Cortex of kidney (tissue), 1 donor: Measurements from ENCODE around the gene GCNT2.
"Not testable (repeated sequence)": the region's sequence is repeated elsewhere in the genome, so short reads cannot be mapped to it uniquely, and the experiment has no call there.

Experiments used
- DNase-seq: peaks from one replicate; lab custom pipeline; 2025; lab: John Stamatoyannopoulos, UW

Gene GCNT2

DNA sequence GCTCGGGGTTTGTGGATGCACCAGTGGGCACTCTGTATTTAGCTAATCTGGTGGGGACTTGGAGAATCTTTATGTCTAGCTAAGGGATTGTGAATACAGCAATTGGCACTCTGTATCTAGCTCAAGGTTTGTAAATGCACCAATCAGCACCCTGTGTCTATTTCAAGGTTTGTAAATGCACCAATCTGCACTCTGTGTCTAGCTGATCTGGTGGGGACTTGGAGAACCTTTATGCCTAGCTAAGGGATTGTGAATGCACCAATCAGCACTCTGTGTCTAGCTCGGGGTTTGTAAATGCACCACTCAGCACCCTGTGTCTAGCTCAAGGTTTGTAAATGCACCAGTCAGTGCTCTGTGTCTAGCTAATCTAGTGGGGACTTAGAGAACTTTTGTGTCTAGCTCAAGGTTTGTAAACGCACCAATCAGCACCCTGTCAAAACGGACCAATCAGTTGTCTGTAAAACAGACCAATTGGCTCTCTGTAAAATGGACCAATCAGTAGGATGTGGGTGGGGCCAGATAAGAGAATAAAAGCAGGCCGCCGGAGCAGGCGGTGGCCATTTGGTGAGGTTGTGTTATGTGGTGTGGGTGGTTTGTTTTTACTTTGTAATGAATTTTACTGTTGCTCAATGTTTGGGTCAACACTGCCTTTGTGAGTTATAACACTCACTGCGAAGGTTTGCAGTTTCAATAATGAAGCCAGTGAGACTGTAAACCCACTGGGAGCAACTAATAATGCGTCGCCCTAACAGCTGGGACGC, 139.5 kb downstream of the GCNT2 start:
- DNase-seq, result not testable (repeated sequence)

DNA sequence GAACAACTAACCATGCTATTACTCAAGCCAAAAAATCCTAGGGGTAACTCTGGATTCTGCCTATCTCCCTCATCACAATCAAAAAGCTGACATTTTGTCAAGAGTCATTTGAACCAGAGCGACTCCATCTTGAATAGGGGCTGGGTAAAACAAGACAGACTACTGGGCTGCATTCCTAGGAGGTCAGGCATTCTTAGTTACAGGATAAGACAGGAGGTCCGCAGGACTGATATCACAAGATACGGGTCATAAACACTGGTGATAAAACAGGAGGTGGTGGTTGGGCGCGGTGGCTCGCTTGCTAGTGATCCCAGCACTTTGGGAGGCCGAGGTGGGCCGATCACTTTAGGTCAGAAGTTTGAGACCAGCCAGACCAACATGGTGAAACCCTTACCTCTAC, 141.1 kb downstream of the GCNT2 start:
- no peak for DNase-seq

DNA sequence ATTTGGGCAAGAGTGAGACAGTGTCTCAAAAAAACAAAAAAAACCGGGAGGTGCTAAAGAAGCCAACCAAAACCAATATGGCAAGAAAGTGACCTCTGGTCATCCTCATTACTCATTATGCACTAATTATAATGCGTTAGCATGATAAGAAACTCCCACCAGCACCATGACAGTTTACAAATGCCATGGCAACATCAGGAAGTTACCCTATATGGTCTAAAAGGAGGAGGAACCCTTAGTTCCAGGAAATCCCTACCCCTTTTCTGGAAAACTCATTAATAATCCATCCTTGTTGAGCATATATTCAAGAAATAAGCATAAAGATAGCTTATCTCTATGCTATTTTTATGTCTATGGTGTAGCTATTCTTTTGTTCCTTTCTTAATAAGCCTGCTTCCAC, 141.6 kb downstream of the GCNT2 start:
- DNase-seq, result no peak

DNA sequence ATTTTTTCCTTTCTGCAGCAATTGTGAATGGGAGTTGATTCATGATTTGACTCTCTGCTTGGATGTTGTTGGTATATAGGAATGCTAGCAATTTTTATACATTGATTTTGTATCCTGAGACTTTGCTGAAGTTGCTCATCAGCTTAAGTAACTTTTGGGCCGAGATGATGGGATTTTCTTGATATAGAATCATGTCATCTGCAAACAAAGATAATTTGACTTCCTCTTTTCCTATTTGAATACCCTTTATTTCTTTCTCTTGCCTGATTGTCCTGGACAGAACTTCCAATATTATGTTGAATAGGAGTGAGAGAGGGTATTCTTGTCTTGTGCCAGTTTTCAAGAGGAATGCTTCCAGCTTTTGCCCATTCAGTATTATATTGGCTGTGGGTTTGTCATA, 144.4 kb downstream of the GCNT2 start:
- DNase-seq, result not testable (repeated sequence)

DNA sequence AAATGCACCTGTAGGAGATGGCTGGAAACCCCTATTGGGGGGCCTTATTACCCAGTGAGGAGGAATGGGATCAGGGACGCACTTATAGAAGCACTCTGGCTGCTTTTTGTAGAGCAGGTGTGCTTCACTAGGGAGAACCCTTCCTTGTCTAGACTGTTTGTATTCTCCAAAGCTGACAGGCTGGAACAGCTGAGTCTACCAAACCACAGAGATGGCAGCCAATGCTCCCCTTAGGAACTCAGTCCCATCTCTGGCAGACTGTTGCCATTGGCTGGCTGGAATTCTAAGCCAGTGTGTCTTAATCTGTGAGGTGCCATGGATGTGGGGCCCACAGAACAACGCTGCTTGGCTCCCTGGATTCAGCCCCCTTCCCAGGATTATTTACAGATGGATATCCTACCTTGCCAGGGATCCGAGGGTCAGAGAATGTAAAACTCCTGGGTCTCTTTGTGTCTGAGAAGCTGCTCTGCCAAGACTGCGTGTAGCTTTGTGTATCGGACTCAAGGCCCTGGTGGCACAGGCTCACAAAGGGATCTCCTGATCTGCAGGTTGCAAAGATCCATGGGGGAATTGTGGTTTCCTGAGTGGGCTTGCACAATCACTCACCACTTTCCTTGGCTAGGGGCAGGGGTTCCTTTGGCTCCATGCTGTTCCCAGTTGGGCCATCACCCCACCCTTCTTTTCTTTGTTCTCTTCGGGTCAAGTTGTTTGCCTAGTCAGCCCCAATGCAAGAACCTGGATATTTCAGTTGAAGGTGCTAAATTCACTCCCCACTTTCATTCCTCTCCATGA, 147.2 kb downstream of the GCNT2 start:
- no peak for DNase-seq

DNA sequence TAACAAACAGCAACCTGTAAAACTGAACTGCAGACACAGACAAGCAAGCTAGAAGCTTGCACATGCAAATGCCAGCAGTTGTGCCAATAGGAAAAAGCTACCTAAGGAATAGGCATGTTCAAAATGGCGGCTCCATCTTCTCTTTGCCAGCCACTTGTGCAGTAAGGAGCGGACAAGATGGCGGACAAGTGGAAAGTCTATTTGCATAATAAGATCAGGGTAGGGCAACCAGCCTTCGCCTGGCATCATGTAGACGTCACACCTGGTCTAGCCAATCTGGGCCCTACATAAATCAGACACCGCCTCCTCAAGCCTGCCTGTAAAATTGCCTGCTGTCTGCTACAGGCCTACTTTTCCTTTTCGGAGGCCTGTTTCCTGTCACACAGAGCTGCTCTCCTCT, 155.3 kb downstream of the GCNT2 start:
- no peak for DNase-seq

DNA sequence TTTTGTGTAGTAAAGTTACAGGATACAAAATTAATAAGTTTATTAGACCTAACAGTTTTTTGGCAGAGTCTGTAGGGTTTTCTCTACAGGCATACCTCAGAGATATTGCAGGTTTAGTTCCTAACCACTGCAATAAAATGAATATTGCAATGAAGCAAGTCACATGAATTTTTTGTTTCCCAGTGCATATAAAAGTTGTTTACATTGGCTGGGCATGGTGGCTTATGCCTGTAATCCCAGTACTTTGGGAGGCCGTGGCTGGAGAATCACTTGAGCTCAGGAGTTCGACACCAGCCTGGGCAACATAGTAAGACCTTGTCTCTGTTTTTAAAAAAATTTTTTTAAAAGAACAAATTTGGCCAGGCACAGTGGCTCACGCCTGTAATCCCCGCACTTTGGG, 157.3 kb downstream of the GCNT2 start:
- DNase-seq, result no peak
